H9 (cell line): ENCODE results near the gene NPAT. TPM values are rescaled to one million over a fixed set of nuclear protein-coding genes. Genes with fewer than 3 reads are reported as not detected.
A peak's percentile ranks its signal among the peaks of the same experiment; 100 is the strongest.
"Not testable (repeated sequence)": the region's sequence is repeated elsewhere in the genome, so short reads cannot be mapped to it uniquely, and the experiment has no call there.

ENCODE experiments used
- DNase-seq: peaks from one replicate; pipeline ENCODE4 v3.0.0-alpha.2; 2017
- H2AFZ ChIP-seq: one replicate; pipeline ENCODE4 v1.6.1; 2013; ENCODE audit warnings: mild to moderate bottlenecking, low read length, control low read depth, moderate library complexity
- H2AK5ac ChIP-seq: 2 replicates; pipeline ENCODE4 v1.6.1; 2013; ENCODE audit warnings: low read length, control low read depth, mixed read lengths; ENCODE audit not compliant: insufficient read length
- H2BK120ac ChIP-seq: one replicate; pipeline ENCODE4 v1.6.1; 2013; ENCODE audit warnings: low read depth, mild to moderate bottlenecking, low read length, control low read depth, inconsistent platforms; ENCODE audit not compliant: poor library complexity, severe bottlenecking
- H2BK12ac ChIP-seq: 2 replicates; pipeline ENCODE4 v1.6.1; 2013; ENCODE audit warnings: low read length, control low read depth, mixed read lengths, low read depth; ENCODE audit not compliant: insufficient read length
- H2BK15ac ChIP-seq: 2 replicates; pipeline ENCODE4 v1.6.1; 2013; ENCODE audit warnings: low read depth, low read length, control low read depth
- H2BK20ac ChIP-seq: one replicate; pipeline ENCODE4 v1.6.1; 2013; ENCODE audit warnings: low read depth, mild to moderate bottlenecking, low read length, control low read depth, inconsistent platforms; ENCODE audit not compliant: poor library complexity, severe bottlenecking
- H2BK5ac ChIP-seq: 2 replicates; pipeline ENCODE4 v1.6.1; 2013; ENCODE audit warnings: low read length, control low read depth, mixed read lengths; ENCODE audit not compliant: insufficient read length
- H3K14ac ChIP-seq: 2 replicates; pipeline ENCODE4 v1.6.1; 2013; ENCODE audit warnings: low read length, control low read depth; ENCODE audit not compliant: insufficient read depth
- H3K18ac ChIP-seq: 2 replicates; pipeline ENCODE4 v1.6.1; 2013; ENCODE audit warnings: low read depth, mild to moderate bottlenecking, mixed read lengths, low read length, control low read depth; ENCODE audit not compliant: insufficient read length
- H3K23ac ChIP-seq: 2 replicates; pipeline ENCODE4 v1.6.1; 2013; ENCODE audit warnings: low read length, control low read depth, mixed read lengths, low read depth; ENCODE audit not compliant: insufficient read length
- H3K23me2 ChIP-seq: 2 replicates; pipeline ENCODE4 v1.6.1; 2013; ENCODE audit warnings: low read depth, mild to moderate bottlenecking, mixed read lengths, low read length, control low read depth; ENCODE audit not compliant: insufficient read length, poor library complexity, severe bottlenecking
- H3K27ac ChIP-seq: 2 replicates; pipeline ENCODE4 v1.5.1; 2013; ENCODE audit warnings: low read length, control low read depth, mixed read lengths, low read depth; ENCODE audit not compliant: insufficient read length
- H3K27me3 ChIP-seq: 2 replicates; pipeline ENCODE4 v1.6.1; 2013; ENCODE audit warnings: low read length, control low read depth, inconsistent platforms; ENCODE audit not compliant: insufficient read depth
- H3K4ac ChIP-seq: 2 replicates; pipeline ENCODE4 v1.6.1; 2013; ENCODE audit warnings: low read depth, mild to moderate bottlenecking, control low read depth, inconsistent platforms, low read length, moderate library complexity
- H3K4me1 ChIP-seq: 2 replicates; pipeline ENCODE4 v1.6.1; 2013; ENCODE audit warnings: low read length, control low read depth, inconsistent platforms; ENCODE audit not compliant: insufficient read depth
- H3K4me2 ChIP-seq: 2 replicates; pipeline ENCODE4 v1.6.1; 2013; ENCODE audit warnings: low read length, control low read depth, mixed read lengths; ENCODE audit not compliant: insufficient read length, insufficient read depth
- H3K56ac ChIP-seq: 2 replicates; pipeline ENCODE4 v1.6.1; 2013; ENCODE audit warnings: low read depth, mild to moderate bottlenecking, mixed read lengths, low read length, control low read depth; ENCODE audit not compliant: insufficient read length
- H3K79me1 ChIP-seq: 2 replicates; pipeline ENCODE4 v1.6.1; 2013; ENCODE audit warnings: low read depth, mild to moderate bottlenecking, moderate library complexity, low read length, control low read depth, inconsistent platforms; ENCODE audit not compliant: insufficient read depth, poor library complexity, severe bottlenecking
- H3K79me2 ChIP-seq: 2 replicates; pipeline ENCODE4 v1.6.1; 2013; ENCODE audit warnings: low read length, control low read depth, inconsistent platforms; ENCODE audit not compliant: insufficient read depth
- H3K9ac ChIP-seq: 2 replicates; pipeline ENCODE4 v1.6.1; 2013; ENCODE audit warnings: low read length, control low read depth, mixed read lengths; ENCODE audit not compliant: insufficient read length; ENCODE audit errors: extremely low read depth
- H3K9me3 ChIP-seq: one replicate; pipeline ENCODE4 v1.6.1; 2013; ENCODE audit warnings: low read depth, low read length, inconsistent platforms; ENCODE audit not compliant: control insufficient read depth
- H3T11ph ChIP-seq: one replicate; pipeline ENCODE4 v1.6.1; 2013; ENCODE audit warnings: mild to moderate bottlenecking, low read length, control low read depth, inconsistent platforms
- H4K20me1 ChIP-seq: one replicate; pipeline ENCODE4 v1.6.1; 2013; ENCODE audit not compliant: control insufficient read depth, insufficient read length, insufficient read depth
- H4K5ac ChIP-seq: 2 replicates; pipeline ENCODE4 v1.6.1; 2013; ENCODE audit warnings: low read depth, mild to moderate bottlenecking, mixed read lengths, low read length, control low read depth; ENCODE audit not compliant: insufficient read length
- H4K8ac ChIP-seq: replicated peaks from 2 replicates; pipeline ENCODE4 v1.6.1; 2013; ENCODE audit warnings: low read length, control low read depth, mixed read lengths, low read depth; ENCODE audit not compliant: insufficient read length
- H4K91ac ChIP-seq: 2 replicates; pipeline ENCODE4 v1.6.1; 2013; ENCODE audit warnings: low read depth, mild to moderate bottlenecking, moderate library complexity, mixed read lengths, low read length, control low read depth; ENCODE audit not compliant: insufficient read length
- H3K27ac Mint-ChIP-seq, 3 experiments: 2 replicates in 2 of 3; 3 replicates in 1 of 3; pipeline ENCODE4 v1.8.0; 2020 to 2021; ENCODE audit warnings: mixed read lengths in 3 of 3, mild to moderate bottlenecking in 1 of 3, moderate library complexity in 1 of 3
- H3K27me3 Mint-ChIP-seq: 2 replicates; pipeline ENCODE4 v1.8.0; 2021; ENCODE audit warnings: low read depth, mild to moderate bottlenecking, moderate library complexity, mixed read lengths
- H3K36me3 Mint-ChIP-seq, 3 experiments: 2 replicates in 2 of 3; 3 replicates in 1 of 3; pipeline ENCODE4 v1.8.0; 2020 to 2021; ENCODE audit warnings: low read depth in 3 of 3, mixed read lengths in 3 of 3; ENCODE audit not compliant: insufficient read depth in 1 of 3
- H3K4me1 Mint-ChIP-seq, 2 experiments: 2 replicates each; pipeline ENCODE4 v1.8.0; 2020; ENCODE audit warnings: mixed read lengths in 2 of 2
- H3K4me3 Mint-ChIP-seq, 2 experiments: 2 replicates in 1 of 2; 3 replicates in 1 of 2; pipeline ENCODE4 v1.8.0; 2020 to 2021; ENCODE audit warnings: mild to moderate bottlenecking in 2 of 2, mixed read lengths in 2 of 2, moderate library complexity in 1 of 2
- H3K9me3 Mint-ChIP-seq, 2 experiments: 2 replicates in 1 of 2; 3 replicates in 1 of 2; pipeline ENCODE4 v1.8.0; 2020; ENCODE audit warnings: mild to moderate bottlenecking in 2 of 2, mixed read lengths in 2 of 2, moderate library complexity in 1 of 2
- CTCF ChIP-seq: fragments of 200-600 bp; sonication (generic); conservative IDR thresholded peaks from 3 replicates; pipeline ENCODE4 v1.8.0; 2021; ENCODE audit warnings: antibody characterized with exemption, mild to moderate bottlenecking
- WGBS: extraction: QIAGEN DNeasy Blood & Tissue Kit; methylation state at CpG from one replicate; pipeline ENCODE4 v1.1.7; 2013; ENCODE audit warnings: missing lambda C conversion rate, low lambda C conversion rate, mixed read lengths; ENCODE audit not compliant: insufficient read length; ENCODE audit errors: extremely low coverage; 5-methylcytosine and 5-hydroxymethylcytosine counted together
- total RNA-seq: library from RNA; stranded (reverse); gene quantifications from 2 replicates; pipeline ENCODE4 v1.2.1, GENCODE V29; 2021

Gene NPAT
- total RNA-seq, 1 experiment from 2014 or later: 22.9 TPM

DNA sequence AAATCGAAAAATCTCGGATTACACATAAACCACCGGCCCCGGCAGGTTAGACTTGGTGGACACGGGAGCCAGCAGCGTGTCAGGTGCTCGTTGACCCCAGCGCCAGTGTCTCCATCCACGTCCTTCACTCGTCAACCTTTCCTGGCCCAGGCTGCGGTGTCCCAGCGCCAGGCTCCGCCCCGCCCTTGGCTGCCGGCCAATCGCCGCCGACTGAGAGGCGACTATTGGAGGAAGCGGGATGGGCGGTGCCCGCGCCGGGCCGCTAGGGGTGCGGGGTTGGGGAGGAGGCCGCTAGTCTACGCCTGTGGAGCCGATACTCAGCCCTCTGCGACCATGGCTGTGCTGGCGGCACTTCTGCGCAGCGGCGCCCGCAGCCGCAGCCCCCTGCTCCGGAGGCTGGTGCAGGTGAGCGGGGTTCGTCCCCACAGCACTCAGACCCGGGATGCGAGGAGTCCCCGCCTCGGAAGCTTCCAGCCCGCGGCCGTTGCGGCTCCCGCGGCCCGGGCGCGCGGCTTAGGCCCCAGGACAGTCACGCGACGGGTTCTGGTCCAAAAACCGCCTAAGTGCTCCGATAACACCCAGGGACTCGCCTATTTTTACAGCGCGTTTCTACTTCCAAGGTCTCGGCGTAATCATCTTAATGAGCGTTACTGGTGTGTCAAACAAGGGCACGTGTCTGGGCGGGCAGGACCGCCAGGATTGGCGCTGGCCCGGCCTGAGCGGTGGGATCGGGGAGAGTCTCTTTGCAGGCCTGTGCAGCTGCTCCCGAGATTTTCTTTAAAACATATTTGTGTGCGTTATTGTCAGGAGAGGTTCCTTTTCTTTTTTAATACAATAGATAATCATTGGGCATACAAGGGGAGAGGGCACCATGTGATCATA, 100.9 kb downstream of the NPAT start, which contains the start of gene ACAT1:
Gene ACAT1 (plus strand): TSS at position 294 of the 882 bp plus-strand sequence. CDS start 40 bp downstream, at position 334.
- Histone ChIP-seq H3K18ac (peak within 1 kb of the TSS; percentile 58), H4K5ac (no peak within 1 kb of the TSS), H2BK15ac (no peak within 1 kb of the TSS), H4K8ac (no peak within 1 kb of the TSS), H3K4me1 (peaks cover 4% of the 10 kb centered on the region; the same call in 1 of the 2 replicates), H2BK12ac (no peak within 1 kb of the TSS), H3K27ac (no peak within 1 kb of the TSS), H3T11ph (no peak within 1 kb of the TSS), H3K14ac (peak within 1 kb of the TSS; percentile 59), H4K20me1 (no peaks in the 10 kb centered on the region), H3K9me3 (no peaks in the 10 kb centered on the region), H4K91ac (no peak within 1 kb of the TSS), H3K79me1 (no peaks in the 10 kb centered on the region), H2BK20ac (no peak within 1 kb of the TSS), H3K56ac (no peak within 1 kb of the TSS), H3K27me3 (no peaks in the 10 kb centered on the region; the same call in 1 of the 2 replicates), H3K9ac (peak within 1 kb of the TSS; percentile 71), H3K23ac (no peak within 1 kb of the TSS), H3K4ac (no peak within 1 kb of the TSS), H2AK5ac (no peak within 1 kb of the TSS), H2BK5ac (no peak within 1 kb of the TSS), H3K4me2 (peak within 1 kb of the TSS; percentile 87), H3K79me2 (no peaks in the 10 kb centered on the region), H2BK120ac (no peak within 1 kb of the TSS), H2AFZ (no peak within 1 kb of the TSS), H3K23me2 (peaks cover 8% of the 10 kb centered on the region)
- Mint-ChIP-seq H3K9me3 (no peaks in the 10 kb centered on the region), H3K27ac (peak within 1 kb of the TSS in 2 of 3 experiments; percentile 64 to 89; a peak in 3 of 7 replicates), H3K27me3 (peaks cover 7% of the 10 kb centered on the region), H3K36me3 (peaks cover 0 to 3% (median 0%) of the 10 kb centered on the region in 3 experiments; a peak in 2 of 7 replicates), H3K4me3 (peak within 1 kb of the TSS; percentile 80 to 91), H3K4me1 (peaks cover 8 to 9% of the 10 kb centered on the region in 2 experiments)
- WGBS: no CpG with 5 or more reads among the region's 73 CpGs
- TF ChIP-seq CTCF: peak; percentile 45
- peak; percentile 96 for DNase-seq

DNA sequence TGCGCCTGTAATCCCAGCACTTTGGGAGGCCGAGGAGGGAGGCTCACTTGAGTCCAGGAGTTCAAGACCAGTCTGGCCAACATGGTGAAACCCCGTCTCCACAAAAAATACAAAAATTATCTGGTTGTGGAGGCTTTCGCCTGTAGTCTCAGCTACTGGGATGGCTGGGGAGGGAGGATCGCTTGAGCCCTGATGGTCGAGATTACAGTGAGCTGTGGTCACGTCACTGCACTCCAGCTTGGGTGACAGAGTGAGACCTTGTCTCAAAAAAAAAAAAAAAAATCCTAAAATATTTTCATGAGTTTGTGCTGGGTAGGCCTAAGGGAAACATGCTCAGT, 101.5 kb downstream of the NPAT start:
- H3K27me3 Mint-ChIP-seq, H2BK120ac ChIP-seq, H3K14ac ChIP-seq, H2BK20ac ChIP-seq, H2BK15ac ChIP-seq, DNase-seq, H4K20me1 ChIP-seq, H2BK5ac ChIP-seq, H3K27ac ChIP-seq, H3K36me3 Mint-ChIP-seq, H2AFZ ChIP-seq, H3K9ac ChIP-seq, H3K9me3 ChIP-seq, H2BK12ac ChIP-seq, H3K23ac ChIP-seq, H4K91ac ChIP-seq, H3K4ac ChIP-seq, H3K4me1 ChIP-seq, H4K8ac ChIP-seq, H3K27me3 ChIP-seq, H2AK5ac ChIP-seq, H3T11ph ChIP-seq, H3K18ac ChIP-seq, H3K27ac Mint-ChIP-seq, H3K23me2 ChIP-seq, H3K79me1 ChIP-seq, H3K79me2 ChIP-seq, H3K56ac ChIP-seq, H4K5ac ChIP-seq, H3K9me3 Mint-ChIP-seq: not testable (repeated sequence)
- Mint-ChIP-seq H3K4me1 (peaks cover 11 to 12% of the 10 kb centered on the region in 2 experiments), H3K4me3 (peak overlapping the region; percentile 80 to 91; a peak in 4 of 5 replicates)
- no CpG with 5 or more reads among the region's 7 CpGs for WGBS
- peak overlapping the region; percentile 87 for H3K4me2 ChIP-seq
